NB4 (cell line): Measurements from ENCODE around the gene KNSTRN.

Source experiments
- DNase-seq: peaks from one replicate; pipeline ENCODE4 v3.0.0; 2010; ENCODE audit warnings: low read depth
- H3K4me3 ChIP-seq: one replicate; pipeline ENCODE4 v1.5.1; 2011; ENCODE audit warnings: mild to moderate bottlenecking, low read depth, low read length, moderate library complexity
- MAX ChIP-seq: IDR thresholded peaks from 2 replicates; pipeline ENCODE4 v1.6.1; 2011; ENCODE audit warnings: low read depth, low read length
- MYC ChIP-seq: IDR thresholded peaks from 2 replicates; pipeline ENCODE4 v1.6.1; 2011; ENCODE audit warnings: low read depth, low read length
- POLR2A ChIP-seq: IDR thresholded peaks from 2 replicates; pipeline ENCODE4 v1.6.1; 2011; ENCODE audit warnings: mild to moderate bottlenecking; ENCODE audit not compliant: insufficient read length; ENCODE audit errors: extremely low read depth
- TF ChIP-seq, protein P1 (sequence below): IDR thresholded peaks from one replicate; pipeline ENCODE4 v1.5.1; 2012; ENCODE audit warnings: low read depth, low read length

The KNSTRN gene

GRCh38 chr15:40437752-40438687 lies 55.5 kb downstream of the KNSTRN start:
- H3K4me3 ChIP-seq = no peak overlapping the region
- TF ChIP-seq, protein P1, sequence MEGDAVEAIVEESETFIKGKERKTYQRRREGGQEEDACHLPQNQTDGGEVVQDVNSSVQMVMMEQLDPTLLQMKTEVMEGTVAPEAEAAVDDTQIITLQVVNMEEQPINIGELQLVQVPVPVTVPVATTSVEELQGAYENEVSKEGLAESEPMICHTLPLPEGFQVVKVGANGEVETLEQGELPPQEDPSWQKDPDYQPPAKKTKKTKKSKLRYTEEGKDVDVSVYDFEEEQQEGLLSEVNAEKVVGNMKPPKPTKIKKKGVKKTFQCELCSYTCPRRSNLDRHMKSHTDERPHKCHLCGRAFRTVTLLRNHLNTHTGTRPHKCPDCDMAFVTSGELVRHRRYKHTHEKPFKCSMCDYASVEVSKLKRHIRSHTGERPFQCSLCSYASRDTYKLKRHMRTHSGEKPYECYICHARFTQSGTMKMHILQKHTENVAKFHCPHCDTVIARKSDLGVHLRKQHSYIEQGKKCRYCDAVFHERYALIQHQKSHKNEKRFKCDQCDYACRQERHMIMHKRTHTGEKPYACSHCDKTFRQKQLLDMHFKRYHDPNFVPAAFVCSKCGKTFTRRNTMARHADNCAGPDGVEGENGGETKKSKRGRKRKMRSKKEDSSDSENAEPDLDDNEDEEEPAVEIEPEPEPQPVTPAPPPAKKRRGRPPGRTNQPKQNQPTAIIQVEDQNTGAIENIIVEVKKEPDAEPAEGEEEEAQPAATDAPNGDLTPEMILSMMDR = no peak
- no peak for TF ChIP-seq MAX
- no peak for TF ChIP-seq POLR2A
- no peak for TF ChIP-seq MYC

GRCh38 chr15:40438712-40439111 lies 56.2 kb downstream of the KNSTRN start:
- no peak for DNase-seq
- TF ChIP-seq MAX = no peak
- no peak for TF ChIP-seq MYC
- no peak for TF ChIP-seq POLR2A
- TF ChIP-seq, protein P1 = no peak
- H3K4me3 ChIP-seq = no peak overlapping the region

More at GRCh38 chr15:40437752-40438687, 55.5 kb downstream of the KNSTRN start:
- no peak for DNase-seq

GRCh38 chr15:40439461-40439959 lies 57.0 kb downstream of the KNSTRN start:
- TF ChIP-seq POLR2A = no peak
- no peak for TF ChIP-seq MAX
- TF ChIP-seq MYC = no peak
- TF ChIP-seq, protein P1 = no peak
- peak overlapping the region; percentile 54 for H3K4me3 ChIP-seq
- peak; percentile 38 for DNase-seq

- DNase-seq = peak; percentile 72
- H3K4me3 ChIP-seq = peak overlapping the region; percentile 54
- TF ChIP-seq POLR2A = peak; percentile 19
- TF ChIP-seq, protein P1 = no peak
Observed at GRCh38 chr15:40439960-40440742, 57.6 kb downstream of the KNSTRN start.

DNA sequence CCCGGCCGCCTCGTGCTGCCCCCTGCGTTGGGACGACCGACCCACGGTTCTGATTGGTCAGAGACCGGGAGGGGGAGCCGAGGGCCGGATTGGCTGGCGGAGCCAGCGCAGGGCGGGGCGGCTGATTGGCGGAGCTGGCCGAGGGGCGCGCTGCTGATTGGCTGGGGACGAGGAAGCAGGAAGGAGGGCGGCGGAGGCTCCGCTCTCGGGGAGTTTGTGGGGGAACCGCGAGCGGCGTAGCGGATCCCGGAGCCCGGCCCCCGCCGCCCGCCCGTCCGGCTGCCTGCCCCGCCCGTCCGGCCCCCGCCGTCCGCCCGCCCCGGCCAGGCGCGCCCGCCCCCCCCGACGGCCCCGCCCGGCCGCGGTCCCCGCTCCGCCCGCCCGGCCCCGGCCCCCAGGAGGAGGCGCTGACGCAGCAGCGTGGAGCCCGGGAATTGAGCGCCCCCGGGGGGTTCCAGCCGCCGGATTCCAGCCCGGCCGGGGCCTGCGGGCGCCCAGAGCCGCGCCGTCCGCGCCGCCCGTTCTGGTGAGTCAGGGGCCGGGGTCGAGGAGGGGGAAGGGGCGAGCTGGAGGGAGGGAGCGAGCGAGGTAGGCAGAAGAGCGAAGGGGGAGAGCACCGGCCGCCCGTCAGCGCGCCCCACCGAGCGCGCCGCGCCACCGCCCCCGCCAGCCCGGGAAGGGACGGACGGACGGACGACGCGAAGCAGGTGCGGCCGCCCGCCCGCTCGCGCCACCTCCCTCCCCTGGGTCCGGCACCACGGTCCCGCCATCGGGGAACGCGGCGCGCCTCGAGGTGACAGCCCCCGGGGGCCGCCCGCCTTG lies 58.4 kb downstream of the KNSTRN start, which contains the start of gene BAHD1:
Gene BAHD1, plus strand, starts transcription at position 211 of the 822 bp plus-strand sequence. CDS start 17,512 bp downstream, outside the sequence.
- peak; percentile 98 for DNase-seq
- peak within 1 kb of the TSS; percentile 59 for H3K4me3 ChIP-seq
- TF ChIP-seq POLR2A = peak; percentile 32
- peak; percentile 85 for TF ChIP-seq MAX
- TF ChIP-seq, protein P1 = no peak
- peak; percentile 73; the same call in 1 of the 2 replicates for TF ChIP-seq MYC
